Smooth muscle cell (in vitro differentiated cells): ENCODE results near the gene NDUFS8. TPM values are rescaled to one million over a fixed set of nuclear protein-coding genes. Genes with fewer than 3 reads are reported as not detected.

Source experiments
- DNase-seq: peaks from one replicate; lab custom pipeline; 2025; ENCODE audit not compliant: unreplicated experiment; lab: John Stamatoyannopoulos, UW
- H2AFZ ChIP-seq: fragments of 200-600 bp; sonication (generic); 2 replicates; pipeline ENCODE4 v1.6.0; 2016; ENCODE audit warnings: antibody characterized with exemption, low read depth, mild to moderate bottlenecking
- H3F3A ChIP-seq: fragments of 200-600 bp; sonication (generic); 2 replicates; pipeline ENCODE4 v1.6.0; 2017; ENCODE audit warnings: antibody characterized with exemption, low read depth
- H3K27ac ChIP-seq: fragments of 200-600 bp; sonication (generic); 2 replicates; pipeline ENCODE4 v1.5.1; 2016; ENCODE audit warnings: low read depth, mild to moderate bottlenecking
- H3K27me3 ChIP-seq: fragments of 200-600 bp; sonication (generic); 2 replicates; pipeline ENCODE4 v1.6.1; 2016; ENCODE audit warnings: low read depth, mild to moderate bottlenecking
- H3K36me3 ChIP-seq: fragments of 200-600 bp; sonication (generic); 2 replicates; pipeline ENCODE4 v1.5.1; 2016; ENCODE audit warnings: low read depth
- H3K4me1 ChIP-seq: fragments of 200-600 bp; sonication (generic); 2 replicates; pipeline ENCODE4 v1.5.1; 2016; ENCODE audit warnings: low read depth
- H3K4me2 ChIP-seq: fragments of 200-600 bp; sonication (generic); 2 replicates; pipeline ENCODE4 v1.6.0; 2016; ENCODE audit warnings: mild to moderate bottlenecking
- H3K4me3 ChIP-seq: fragments of 200-600 bp; sonication (generic); 2 replicates; pipeline ENCODE4 v1.5.1; 2016; ENCODE audit warnings: mild to moderate bottlenecking
- H3K79me2 ChIP-seq: fragments of 200-600 bp; sonication (generic); 2 replicates; pipeline ENCODE4 v1.6.0; 2016; ENCODE audit warnings: low read depth, mild to moderate bottlenecking
- H3K9ac ChIP-seq: fragments of 200-600 bp; sonication (generic); 2 replicates; pipeline ENCODE4 v1.6.0; 2016; ENCODE audit warnings: low read depth
- H3K9me3 ChIP-seq: fragments of 200-600 bp; sonication (generic); replicated peaks from 2 replicates; pipeline ENCODE4 v1.5.1; 2016; ENCODE audit warnings: low read depth
- H4K20me1 ChIP-seq: fragments of 200-600 bp; sonication (generic); 2 replicates; pipeline ENCODE4 v1.6.0; 2016; ENCODE audit warnings: low read depth
- WGBS: methylation state at CpG from one replicate; pipeline ENCODE4 v1.1.7; 2016; ENCODE audit warnings: low lambda C conversion rate; 5-methylcytosine and 5-hydroxymethylcytosine counted together
- polyA plus RNA-seq: library from polyadenylated mRNA; unstranded; fragments of >200 nt; fragmentation: Nextera tagmentation; extraction: Ambion mirVana; gene quantifications from 2 replicates; pipeline ENCODE4 v1.2.1, GENCODE V29; 2016
- total RNA-seq: library from RNA; depleted of rRNA; stranded (reverse); fragments of >200 nt; gene quantifications from 2 replicates; pipeline ENCODE4 v1.2.3, GENCODE V29; 2014
- TF ChIP-seq, protein P1 (sequence below): fragments of 200-600 bp; sonication (generic); IDR thresholded peaks from 2 replicates; pipeline ENCODE4 v1.5.1; 2017; ENCODE audit warnings: borderline replicate concordance, mild to moderate bottlenecking, antibody characterized with exemption; ENCODE audit not compliant: insufficient read depth, poor library complexity, severe bottlenecking

The NDUFS8 gene
- total and polyA plus RNA-seq, 2 experiments from 2014 or later, result 165 to 314 TPM

DNA sequence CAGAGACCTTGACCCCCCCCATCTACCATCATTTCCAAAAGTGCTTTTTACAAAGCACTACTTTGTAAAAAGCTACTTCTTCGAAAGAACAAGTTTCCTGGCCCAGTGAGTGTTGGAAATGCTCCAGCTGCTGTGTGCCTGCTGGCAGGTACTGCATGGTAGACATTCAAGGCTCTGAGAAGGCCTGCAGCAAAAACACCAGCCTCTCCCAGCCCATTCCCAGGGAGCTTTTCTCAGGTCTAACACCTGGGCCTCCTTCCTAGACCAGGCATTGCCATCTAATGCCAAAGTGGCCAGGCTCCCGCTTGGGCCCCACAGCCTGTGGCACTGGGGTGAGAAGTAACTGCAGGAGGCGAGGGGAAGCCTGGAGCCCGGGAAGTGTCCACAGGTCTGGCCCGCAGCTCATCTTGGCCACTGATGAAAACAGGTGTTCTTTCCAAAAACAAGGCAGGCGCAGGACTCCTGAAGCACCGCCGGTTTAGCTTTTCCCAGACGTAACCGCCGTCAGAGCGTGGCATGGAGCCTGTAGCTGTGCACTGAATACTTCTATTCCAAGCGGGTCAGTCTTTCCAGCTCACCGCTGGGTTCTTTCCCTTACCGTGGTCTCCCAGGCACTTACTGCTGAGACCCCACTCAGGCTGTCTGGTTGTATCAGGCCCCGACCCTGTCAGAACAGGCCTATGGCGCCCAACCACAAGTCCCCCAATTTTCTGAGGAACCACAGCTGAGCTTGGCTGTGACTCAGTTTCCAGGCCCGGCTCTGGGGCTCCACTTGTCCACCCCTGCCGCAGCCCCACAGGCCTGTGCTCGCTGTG lies 7.1 kb downstream of the NDUFS8 start:
- Histone ChIP-seq H3K4me1 (peaks cover 11% of the 10 kb centered on the region), H3F3A (no peaks in the 10 kb centered on the region), H2AFZ (no peak overlapping the region), H3K79me2 (no peaks in the 10 kb centered on the region), H3K4me2 (peak overlapping the region; percentile 76), H3K9me3 (no peaks in the 10 kb centered on the region), H4K20me1 (no peaks in the 10 kb centered on the region), H3K36me3 (no peaks in the 10 kb centered on the region), H3K9ac (no peak overlapping the region), H3K4me3 (no peak overlapping the region), H3K27ac (no peak overlapping the region), H3K27me3 (no peaks in the 10 kb centered on the region)
- TF ChIP-seq, protein P1, sequence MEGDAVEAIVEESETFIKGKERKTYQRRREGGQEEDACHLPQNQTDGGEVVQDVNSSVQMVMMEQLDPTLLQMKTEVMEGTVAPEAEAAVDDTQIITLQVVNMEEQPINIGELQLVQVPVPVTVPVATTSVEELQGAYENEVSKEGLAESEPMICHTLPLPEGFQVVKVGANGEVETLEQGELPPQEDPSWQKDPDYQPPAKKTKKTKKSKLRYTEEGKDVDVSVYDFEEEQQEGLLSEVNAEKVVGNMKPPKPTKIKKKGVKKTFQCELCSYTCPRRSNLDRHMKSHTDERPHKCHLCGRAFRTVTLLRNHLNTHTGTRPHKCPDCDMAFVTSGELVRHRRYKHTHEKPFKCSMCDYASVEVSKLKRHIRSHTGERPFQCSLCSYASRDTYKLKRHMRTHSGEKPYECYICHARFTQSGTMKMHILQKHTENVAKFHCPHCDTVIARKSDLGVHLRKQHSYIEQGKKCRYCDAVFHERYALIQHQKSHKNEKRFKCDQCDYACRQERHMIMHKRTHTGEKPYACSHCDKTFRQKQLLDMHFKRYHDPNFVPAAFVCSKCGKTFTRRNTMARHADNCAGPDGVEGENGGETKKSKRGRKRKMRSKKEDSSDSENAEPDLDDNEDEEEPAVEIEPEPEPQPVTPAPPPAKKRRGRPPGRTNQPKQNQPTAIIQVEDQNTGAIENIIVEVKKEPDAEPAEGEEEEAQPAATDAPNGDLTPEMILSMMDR, result no peak
- WGBS, result 97% methylated on average over 20 of the region's 20 CpGs
- DNase-seq, result no peak

DNA sequence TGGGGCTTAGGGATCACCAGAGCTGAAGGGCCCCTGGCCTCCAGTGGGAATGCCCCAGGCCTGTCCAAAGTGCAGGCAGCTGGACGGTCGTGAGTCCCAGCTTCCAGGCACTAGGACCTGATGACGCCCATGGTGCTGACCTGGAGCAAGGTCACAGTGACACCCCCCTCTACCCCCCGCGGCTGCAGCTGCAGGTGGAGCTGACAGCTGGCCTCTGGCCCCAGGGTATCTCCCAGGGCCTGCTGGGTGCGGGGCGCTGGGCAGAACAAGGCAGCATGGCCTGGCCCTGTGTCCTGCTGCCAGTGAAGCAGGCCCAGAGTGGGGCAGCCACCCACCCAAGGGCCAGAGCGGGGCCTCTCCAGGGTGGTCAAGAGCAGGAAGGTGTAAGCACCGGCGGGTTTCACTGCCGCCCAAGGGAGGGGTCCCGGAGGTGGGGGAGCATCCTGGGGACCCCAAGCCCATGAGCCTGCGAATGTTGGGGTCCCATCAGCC lies 7.8 kb downstream of the NDUFS8 start:
- Histone ChIP-seq H3F3A (no peaks in the 10 kb centered on the region), H3K4me3 (peak overlapping the region; percentile 49), H3K27ac (no peak overlapping the region), H3K27me3 (no peaks in the 10 kb centered on the region), H3K4me2 (peak overlapping the region; percentile 76), H4K20me1 (no peaks in the 10 kb centered on the region), H3K36me3 (no peaks in the 10 kb centered on the region), H3K79me2 (no peaks in the 10 kb centered on the region), H3K4me1 (peaks cover 11% of the 10 kb centered on the region), H2AFZ (no peak overlapping the region), H3K9ac (no peak overlapping the region), H3K9me3 (no peaks in the 10 kb centered on the region)
- 61% methylated on average over 13 of the region's 13 CpGs for WGBS
- no peak for DNase-seq
- TF ChIP-seq, protein P1, result no peak

DNA sequence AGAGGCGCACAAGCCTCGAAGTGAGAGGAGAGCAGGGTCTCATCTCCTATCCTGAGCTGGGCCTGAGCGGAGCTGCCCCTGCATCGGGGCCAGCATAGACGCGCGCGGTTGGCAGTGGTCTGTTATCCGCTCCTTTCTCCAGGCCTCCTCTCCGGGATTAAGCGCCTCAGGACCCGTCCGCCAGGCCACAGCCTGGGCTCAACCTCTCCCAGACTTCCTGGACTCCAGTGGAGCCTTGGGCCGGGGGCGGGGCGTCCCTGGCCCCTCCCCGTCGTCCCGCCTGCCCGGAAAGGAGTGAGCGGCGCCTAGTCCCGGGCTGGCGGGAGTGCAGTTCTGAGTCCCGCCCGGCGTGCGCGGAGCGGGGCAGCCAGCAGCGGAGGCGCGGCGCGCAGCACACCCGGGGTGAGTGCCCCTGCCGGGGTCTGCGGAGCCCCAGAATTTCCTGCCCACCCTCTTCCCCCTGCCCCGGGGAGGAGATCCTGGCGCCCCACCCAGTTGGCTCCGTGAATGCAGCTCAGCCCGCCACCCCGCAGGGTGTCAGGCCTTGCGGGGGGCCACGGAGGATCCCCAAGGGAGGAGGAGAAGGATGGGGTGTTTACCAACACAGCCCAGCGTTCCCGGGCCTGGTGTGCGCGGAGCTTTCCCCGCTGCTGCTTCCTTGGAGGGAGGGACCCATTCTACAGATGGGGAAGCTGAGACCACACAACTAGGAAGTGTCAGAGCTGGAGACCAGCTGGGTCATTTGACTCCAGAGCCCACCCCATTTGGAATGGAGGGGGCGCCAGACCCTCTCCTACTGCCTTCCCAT lies 8.4 kb downstream of the NDUFS8 start, which contains the start of gene TCIRG1:
TCIRG1 (plus strand) TSS at position 308 of the 808 bp plus-strand sequence. CDS start 2,247 bp downstream, outside the sequence.
- TF ChIP-seq, protein P1, result no peak
- Histone ChIP-seq H3K27ac (peak within 1 kb of the TSS; percentile 31), H3K79me2 (no peaks in the 10 kb centered on the region), H3K4me3 (peak within 1 kb of the TSS; percentile 49), H3K9me3 (no peaks in the 10 kb centered on the region), H3K36me3 (no peaks in the 10 kb centered on the region), H2AFZ (peak within 1 kb of the TSS; percentile 5), H3K27me3 (no peaks in the 10 kb centered on the region), H4K20me1 (no peaks in the 10 kb centered on the region), H3F3A (no peaks in the 10 kb centered on the region), H3K4me2 (peak within 1 kb of the TSS; percentile 76), H3K9ac (no peak within 1 kb of the TSS), H3K4me1 (peaks cover 11% of the 10 kb centered on the region)
- 16% methylated on average over 46 of the region's 51 CpGs for WGBS
- no peak for DNase-seq
